ENCODE measurements around the gene EMSY.

GRCh38 chr11:76600124-76600655 lies 155.4 kb downstream of the EMSY start:
- TF ChIP-seq CTCF (IDR thresholded peaks at IDR 0.05; ENCODE audit: control extremely low read depth in 1 of 3, insufficient read depth in 1 of 3, low read depth in 1 of 3, low read length in 3 of 3) (no peak), POLR2A (IDR thresholded peaks at IDR 0.05; ENCODE audit: control extremely low read depth in 1 of 2, low read depth in 2 of 2, low read length in 2 of 2) (no peak), ZNF274 (IDR thresholded peaks at IDR 0.05; ENCODE audit: borderline replicate concordance, extremely low read depth, low read length) (no peak), POLR2AphosphoS5 (IDR thresholded peaks at IDR 0.05; ENCODE audit: low read depth, low read length) (no peak), PHF8 (conservative IDR thresholded peaks at IDR 0.05; ENCODE audit: low read depth, low read length) (no peak), TAF1 (IDR thresholded peaks at IDR 0.05; ENCODE audit: low read depth, low read length) (no peak)
